K562 (cell line): ENCODE results near the gene ASPHD1.

ENCODE experiments used
- COPS2 ChIP-seq: fragments of 450-650 bp; conservative IDR thresholded peaks from 2 replicates; pipeline ENCODE4 v1.6.1; 2016; ENCODE audit warnings: mild to moderate bottlenecking, moderate library complexity
- JUND ChIP-seq, 2 experiments: IDR thresholded peaks; 2 replicates in 1 of 2; 3 replicates in 1 of 2; pipeline ENCODE4 v1.6.1; 2011; ENCODE audit warnings: borderline replicate concordance in 2 of 2, low read depth in 2 of 2, low read length in 2 of 2, improper control_type of control experiment in 1 of 2, missing biosample characterization in 1 of 2, missing genetic modification characterization in 1 of 2, missing genetic modification reagents in 1 of 2

DNA sequence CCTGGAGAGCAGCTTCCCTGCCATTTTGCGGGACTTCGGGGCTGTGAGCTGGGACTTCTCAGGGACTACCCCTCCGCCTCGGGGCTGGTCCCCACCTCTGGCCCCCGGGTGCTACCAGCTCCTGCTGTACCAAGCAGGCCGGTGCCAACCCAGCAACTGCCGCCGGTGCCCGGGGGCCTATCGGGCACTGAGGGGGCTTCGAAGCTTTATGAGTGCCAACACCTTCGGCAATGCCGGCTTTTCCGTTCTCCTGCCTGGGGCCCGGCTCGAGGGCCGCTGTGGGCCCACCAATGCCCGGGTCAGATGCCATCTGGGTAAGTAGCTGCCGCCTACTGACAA, 1.3 kb downstream of the ASPHD1 start:
- TF ChIP-seq COPS2 (no peak), JUND (IDR thresholded peaks at IDR 0.05; ENCODE audit: borderline replicate concordance, low read depth, low read length) (no peak), JUND (tag; IDR thresholded peaks at IDR 0.05; ENCODE audit: borderline replicate concordance, low read depth, low read length) (no peak)
